Measurements from ENCODE around the gene EVPLL.
"Not testable (repeated sequence)": the region's sequence is repeated elsewhere in the genome, so short reads cannot be mapped to it uniquely, and the experiment has no call there.

Gene EVPLL

GRCh38 chr17:18423015-18423414 lies 45.4 kb downstream of the EVPLL start:
- not testable (repeated sequence) for DNase-seq (ENCODE audit: low read depth in 2 of 2)

- not testable (repeated sequence) for DNase-seq (ENCODE audit: low read depth in 2 of 2)
Observed at GRCh38 chr17:18425593-18425992, 48.0 kb downstream of the EVPLL start.

GRCh38 chr17:18426639-18427038 lies 49.1 kb downstream of the EVPLL start:
- DNase-seq (ENCODE audit: low read depth in 2 of 2), result not testable (repeated sequence)

- DNase-seq (ENCODE audit: low read depth in 2 of 2), result not testable (repeated sequence)
Observed at GRCh38 chr17:18432206-18432605, 54.6 kb downstream of the EVPLL start.

Data from stimulated activated CD8-positive, alpha-beta memory T cell treated with anti-CD3 and anti-CD28 coated beads, Interleukin-15, amount 100 ng/mL, for 48 hours (primary cell).